HL-60 (cell line): ENCODE results near the gene GPR137B.

Source experiments
- DNase-seq, 2 experiments: peaks; one replicate each; pipeline ENCODE4 v3.0.0-alpha.2; 2010 to 2020; ENCODE audit warnings: low read depth in 1 of 2, low spot score in 1 of 2
- H3K27ac ChIP-seq: fragments of 250-450 bp; sonication (Bioruptor Pico); replicated peaks from 2 replicates; pipeline ENCODE4 v1.5.1; 2020; ENCODE audit warnings: mild to moderate bottlenecking, moderate library complexity
- H3K27me3 ChIP-seq: fragments of 250-450 bp; sonication (Bioruptor Pico); 2 replicates; pipeline ENCODE4 v1.5.1; 2021; ENCODE audit warnings: mild to moderate bottlenecking, moderate library complexity; ENCODE audit not compliant: insufficient read depth, poor library complexity, severe bottlenecking
- H3K4me3 ChIP-seq: replicated peaks from 2 replicates; pipeline ENCODE4 v1.5.1; 2011; ENCODE audit warnings: mild to moderate bottlenecking, control low read depth, low read length; ENCODE audit not compliant: insufficient read depth
- GABPA ChIP-seq: IDR thresholded peaks from 2 replicates; pipeline ENCODE4 v1.6.1; 2012; ENCODE audit warnings: low read depth
- POLR2AphosphoS5 ChIP-seq: IDR thresholded peaks from 2 replicates; pipeline ENCODE4 v1.6.1; 2012; ENCODE audit warnings: low read depth
- SPI1 ChIP-seq: IDR thresholded peaks from 2 replicates; pipeline ENCODE4 v1.6.1; 2012; ENCODE audit warnings: low read depth, mild to moderate bottlenecking, borderline replicate concordance
- TF ChIP-seq, protein P1 (sequence below): IDR thresholded peaks from one replicate; pipeline ENCODE4 v1.5.1; 2011; ENCODE audit warnings: low read length, control low read depth, inconsistent platforms; ENCODE audit not compliant: insufficient read depth
- TF ChIP-seq, protein P2 (sequence below): IDR thresholded peaks from 2 replicates; pipeline ENCODE4 v1.6.1; 2012; ENCODE audit warnings: low read depth; ENCODE audit not compliant: insufficient replicate concordance

Gene GPR137B

GRCh38 chr1:236175642-236176336 lies 33.5 kb downstream of the GPR137B start:
- no peak overlapping the region for H3K4me3 ChIP-seq
- DNase-seq, result no peak

GRCh38 chr1:236176337-236177336 lies 34.3 kb downstream of the GPR137B start:
- no peak for DNase-seq
- no peak overlapping the region for H3K27ac ChIP-seq
- H3K27me3 ChIP-seq, result no peaks in the 10 kb centered on the region

More at GRCh38 chr1:236175642-236176336, 33.5 kb downstream of the GPR137B start:
- Histone ChIP-seq H3K27ac (no peak overlapping the region), H3K27me3 (no peaks in the 10 kb centered on the region)
- TF ChIP-seq POLR2AphosphoS5 (no peak), GABPA (no peak), SPI1 (no peak)
- TF ChIP-seq, protein P1, sequence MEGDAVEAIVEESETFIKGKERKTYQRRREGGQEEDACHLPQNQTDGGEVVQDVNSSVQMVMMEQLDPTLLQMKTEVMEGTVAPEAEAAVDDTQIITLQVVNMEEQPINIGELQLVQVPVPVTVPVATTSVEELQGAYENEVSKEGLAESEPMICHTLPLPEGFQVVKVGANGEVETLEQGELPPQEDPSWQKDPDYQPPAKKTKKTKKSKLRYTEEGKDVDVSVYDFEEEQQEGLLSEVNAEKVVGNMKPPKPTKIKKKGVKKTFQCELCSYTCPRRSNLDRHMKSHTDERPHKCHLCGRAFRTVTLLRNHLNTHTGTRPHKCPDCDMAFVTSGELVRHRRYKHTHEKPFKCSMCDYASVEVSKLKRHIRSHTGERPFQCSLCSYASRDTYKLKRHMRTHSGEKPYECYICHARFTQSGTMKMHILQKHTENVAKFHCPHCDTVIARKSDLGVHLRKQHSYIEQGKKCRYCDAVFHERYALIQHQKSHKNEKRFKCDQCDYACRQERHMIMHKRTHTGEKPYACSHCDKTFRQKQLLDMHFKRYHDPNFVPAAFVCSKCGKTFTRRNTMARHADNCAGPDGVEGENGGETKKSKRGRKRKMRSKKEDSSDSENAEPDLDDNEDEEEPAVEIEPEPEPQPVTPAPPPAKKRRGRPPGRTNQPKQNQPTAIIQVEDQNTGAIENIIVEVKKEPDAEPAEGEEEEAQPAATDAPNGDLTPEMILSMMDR, result no peak
- TF ChIP-seq, protein P2, sequence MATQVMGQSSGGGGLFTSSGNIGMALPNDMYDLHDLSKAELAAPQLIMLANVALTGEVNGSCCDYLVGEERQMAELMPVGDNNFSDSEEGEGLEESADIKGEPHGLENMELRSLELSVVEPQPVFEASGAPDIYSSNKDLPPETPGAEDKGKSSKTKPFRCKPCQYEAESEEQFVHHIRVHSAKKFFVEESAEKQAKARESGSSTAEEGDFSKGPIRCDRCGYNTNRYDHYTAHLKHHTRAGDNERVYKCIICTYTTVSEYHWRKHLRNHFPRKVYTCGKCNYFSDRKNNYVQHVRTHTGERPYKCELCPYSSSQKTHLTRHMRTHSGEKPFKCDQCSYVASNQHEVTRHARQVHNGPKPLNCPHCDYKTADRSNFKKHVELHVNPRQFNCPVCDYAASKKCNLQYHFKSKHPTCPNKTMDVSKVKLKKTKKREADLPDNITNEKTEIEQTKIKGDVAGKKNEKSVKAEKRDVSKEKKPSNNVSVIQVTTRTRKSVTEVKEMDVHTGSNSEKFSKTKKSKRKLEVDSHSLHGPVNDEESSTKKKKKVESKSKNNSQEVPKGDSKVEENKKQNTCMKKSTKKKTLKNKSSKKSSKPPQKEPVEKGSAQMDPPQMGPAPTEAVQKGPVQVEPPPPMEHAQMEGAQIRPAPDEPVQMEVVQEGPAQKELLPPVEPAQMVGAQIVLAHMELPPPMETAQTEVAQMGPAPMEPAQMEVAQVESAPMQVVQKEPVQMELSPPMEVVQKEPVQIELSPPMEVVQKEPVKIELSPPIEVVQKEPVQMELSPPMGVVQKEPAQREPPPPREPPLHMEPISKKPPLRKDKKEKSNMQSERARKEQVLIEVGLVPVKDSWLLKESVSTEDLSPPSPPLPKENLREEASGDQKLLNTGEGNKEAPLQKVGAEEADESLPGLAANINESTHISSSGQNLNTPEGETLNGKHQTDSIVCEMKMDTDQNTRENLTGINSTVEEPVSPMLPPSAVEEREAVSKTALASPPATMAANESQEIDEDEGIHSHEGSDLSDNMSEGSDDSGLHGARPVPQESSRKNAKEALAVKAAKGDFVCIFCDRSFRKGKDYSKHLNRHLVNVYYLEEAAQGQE, result no peak

DNA sequence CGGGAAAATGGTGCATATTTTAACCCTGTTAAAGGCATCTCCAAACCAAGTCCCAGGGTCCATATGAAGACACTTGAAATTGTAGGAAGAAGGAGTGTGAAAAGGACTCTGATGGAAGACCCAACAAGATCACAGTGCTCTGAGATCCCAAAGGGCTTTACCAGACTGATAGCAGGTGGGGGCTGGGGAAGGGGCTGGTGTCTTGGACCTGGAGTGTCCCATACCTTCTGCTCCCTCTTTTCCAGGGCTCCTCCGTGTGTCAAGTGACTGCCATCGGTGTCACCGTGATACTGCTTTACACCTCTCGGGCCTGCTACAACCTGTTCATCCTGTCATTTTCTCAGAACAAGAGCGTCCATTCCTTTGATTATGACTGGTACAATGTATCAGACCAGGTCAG lies 37.3 kb downstream of the GPR137B start:
- TF ChIP-seq POLR2AphosphoS5, result no peak
- TF ChIP-seq SPI1, result no peak
- TF ChIP-seq, protein P1, result no peak
- TF ChIP-seq, protein P2, result no peak
- TF ChIP-seq GABPA, result no peak
- H3K27ac ChIP-seq, result no peak overlapping the region
- DNase-seq, result no peak
- H3K4me3 ChIP-seq, result no peak overlapping the region
- H3K27me3 ChIP-seq, result no peaks in the 10 kb centered on the region

More at GRCh38 chr1:236176337-236177336, 34.3 kb downstream of the GPR137B start:
- TF ChIP-seq POLR2AphosphoS5, result no peak
- TF ChIP-seq, protein P1, result no peak
- no peak overlapping the region for H3K4me3 ChIP-seq
